GM21367 (cell line): ENCODE results near the gene FBXL5.
A peak's percentile ranks its signal among the peaks of the same experiment; 100 is the strongest.

Source experiments
- ATAC-seq: cut with Tn5 transposase; IDR thresholded peaks from one replicate; pipeline ENCODE4 v1.9.1; 2021; ENCODE audit not compliant: unreplicated experiment

Gene FBXL5

DNA sequence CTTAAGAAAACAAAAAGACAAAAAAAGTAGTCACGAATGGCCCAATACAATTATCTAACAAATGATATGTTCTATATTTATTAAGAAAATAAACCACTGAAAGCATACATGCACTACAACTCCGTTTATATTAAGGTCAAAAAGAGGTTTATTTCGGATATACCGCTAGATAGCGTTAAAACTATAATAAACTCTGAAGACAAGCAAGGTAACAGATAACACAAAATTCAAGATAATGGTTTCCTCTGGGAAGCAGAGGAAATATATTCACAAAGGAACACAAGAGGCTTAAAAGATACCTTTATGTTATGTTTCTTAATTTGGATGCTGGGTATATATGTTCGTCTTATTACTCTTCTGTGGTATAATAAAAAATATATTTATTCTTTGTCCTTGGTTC, 21.7 kb upstream of the FBXL5 start:
- ATAC-seq: no peak

DNA sequence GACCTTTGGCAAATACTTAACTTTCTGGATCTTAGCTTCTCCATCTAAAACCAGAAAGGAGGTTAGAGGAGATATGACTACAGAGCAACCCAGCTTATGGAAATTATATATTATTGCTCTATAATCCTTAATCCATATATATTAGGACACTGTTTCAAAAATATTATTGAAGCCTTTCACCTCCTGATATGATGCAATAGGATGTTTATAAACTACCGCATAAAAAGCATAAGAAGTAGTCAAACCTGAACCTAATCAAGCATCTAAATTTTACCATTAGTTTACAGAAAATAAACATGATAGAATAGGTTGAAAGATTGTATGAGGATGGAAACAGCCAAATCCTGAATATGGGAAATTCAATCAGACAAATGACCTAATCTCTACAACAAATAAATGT, 20.9 kb upstream of the FBXL5 start:
- ATAC-seq: no peak

DNA sequence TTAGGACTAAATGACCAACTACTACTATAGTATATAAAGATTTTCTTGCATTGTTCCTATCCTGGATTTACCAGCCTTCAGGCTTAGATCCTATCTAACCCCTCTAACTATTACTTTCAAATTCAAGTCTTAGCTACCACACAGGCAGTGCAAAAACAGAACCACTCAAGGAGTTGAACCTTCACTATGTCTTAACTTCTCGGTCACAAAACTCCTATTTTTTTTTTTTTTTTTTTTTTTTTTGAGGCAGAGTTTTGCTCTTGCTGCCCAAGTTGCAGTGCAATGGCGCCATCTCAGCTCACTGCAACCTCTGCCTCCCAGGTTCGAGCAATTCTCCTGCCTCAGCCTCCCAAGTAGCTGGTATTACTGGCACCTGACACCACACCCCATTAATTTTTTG, 20.2 kb upstream of the FBXL5 start:
- no peak for ATAC-seq

DNA sequence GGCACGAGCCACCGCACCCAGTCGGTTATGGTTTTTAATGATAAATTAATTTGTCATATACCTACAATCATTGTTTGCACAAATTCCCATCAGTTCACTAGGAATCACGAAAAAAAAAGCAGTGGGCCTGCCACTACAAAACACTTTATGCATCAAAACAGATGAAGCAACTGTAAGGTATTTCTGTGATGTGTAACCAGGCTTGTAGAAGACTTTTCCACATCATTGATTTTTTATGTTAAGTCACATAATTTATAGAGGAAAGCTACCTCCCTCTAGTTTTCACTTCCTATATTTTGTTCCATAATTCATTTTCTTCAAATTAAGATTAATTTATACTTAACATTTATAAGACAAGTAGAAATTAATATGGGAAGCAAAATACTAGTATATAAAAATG, 19.8 kb upstream of the FBXL5 start:
- ATAC-seq: no peak

DNA sequence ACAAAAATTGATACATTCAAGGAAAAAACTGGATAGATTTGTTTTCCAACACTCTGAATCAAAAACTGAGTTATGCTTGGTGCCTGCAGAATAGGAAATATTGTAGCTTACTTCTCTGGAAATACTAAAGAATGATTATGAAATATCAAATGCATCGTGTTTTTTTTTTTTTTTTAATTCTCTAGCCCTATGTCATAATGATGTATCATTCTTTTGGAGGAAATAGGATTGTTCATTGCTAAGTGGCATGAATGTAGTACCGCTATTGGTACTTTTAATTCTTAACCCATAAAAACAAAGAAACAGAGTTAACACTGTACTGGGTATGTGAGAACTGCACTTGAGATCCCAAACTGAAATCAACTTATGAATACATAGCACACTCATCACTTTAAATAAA, 18.9 kb upstream of the FBXL5 start:
- ATAC-seq: no peak

DNA sequence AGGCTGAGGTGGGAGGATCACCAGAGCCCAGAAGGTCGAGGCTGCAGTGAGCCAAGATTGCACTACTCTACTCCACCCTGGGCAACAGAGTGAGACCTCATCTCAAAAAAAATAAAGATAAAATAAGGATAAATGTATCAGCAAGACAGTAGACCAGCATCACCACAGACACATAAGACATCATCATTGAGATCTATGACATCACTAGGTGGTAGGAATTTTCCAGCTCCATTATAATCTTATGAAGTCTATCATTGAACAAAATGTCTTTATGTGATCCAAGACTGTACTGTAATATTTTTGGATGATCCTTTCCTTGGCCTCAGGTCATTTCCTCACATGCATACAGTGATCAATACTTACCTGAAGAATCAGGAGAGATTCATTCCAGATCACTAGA, 18.2 kb upstream of the FBXL5 start:
- ATAC-seq: no peak

DNA sequence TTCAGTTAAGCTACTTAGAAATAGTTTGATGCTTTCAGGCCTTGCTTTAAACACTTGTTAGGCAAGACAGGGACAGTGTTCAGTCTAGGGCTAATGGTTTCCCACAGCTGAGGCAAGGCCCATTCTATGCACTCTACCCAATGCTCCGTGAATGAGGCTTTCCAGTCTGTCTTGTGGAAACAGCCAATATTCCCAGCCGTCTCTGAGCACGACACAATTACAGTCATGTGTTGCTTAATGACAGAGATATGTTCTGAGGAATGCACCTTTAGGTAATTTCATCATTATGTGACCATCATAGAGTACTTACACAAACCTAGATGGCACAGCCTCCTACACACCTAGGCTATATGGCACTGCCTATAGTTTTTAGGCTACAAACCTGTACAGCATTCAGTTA, 16.9 kb upstream of the FBXL5 start:
- ATAC-seq: no peak

DNA sequence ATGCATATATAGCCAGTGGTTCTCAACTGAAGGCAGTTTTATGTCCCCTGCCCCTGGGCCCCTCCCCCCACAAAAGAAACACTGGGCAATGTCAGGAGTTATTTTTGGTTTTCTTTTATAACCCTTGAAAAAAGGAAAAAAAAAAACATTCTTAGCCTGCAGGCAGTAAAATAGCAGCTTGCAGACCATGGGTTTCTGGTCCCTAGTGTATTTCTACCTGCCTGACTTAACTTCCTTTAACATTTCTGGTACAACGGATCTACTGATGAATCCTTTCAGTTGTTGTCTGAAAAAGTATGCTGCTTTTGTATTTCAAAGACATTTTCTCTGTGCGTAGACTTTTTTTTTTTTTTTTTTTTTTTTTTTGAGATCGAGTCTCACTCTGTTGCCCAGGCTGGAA, 15.4 kb upstream of the FBXL5 start:
- ATAC-seq: no peak

DNA sequence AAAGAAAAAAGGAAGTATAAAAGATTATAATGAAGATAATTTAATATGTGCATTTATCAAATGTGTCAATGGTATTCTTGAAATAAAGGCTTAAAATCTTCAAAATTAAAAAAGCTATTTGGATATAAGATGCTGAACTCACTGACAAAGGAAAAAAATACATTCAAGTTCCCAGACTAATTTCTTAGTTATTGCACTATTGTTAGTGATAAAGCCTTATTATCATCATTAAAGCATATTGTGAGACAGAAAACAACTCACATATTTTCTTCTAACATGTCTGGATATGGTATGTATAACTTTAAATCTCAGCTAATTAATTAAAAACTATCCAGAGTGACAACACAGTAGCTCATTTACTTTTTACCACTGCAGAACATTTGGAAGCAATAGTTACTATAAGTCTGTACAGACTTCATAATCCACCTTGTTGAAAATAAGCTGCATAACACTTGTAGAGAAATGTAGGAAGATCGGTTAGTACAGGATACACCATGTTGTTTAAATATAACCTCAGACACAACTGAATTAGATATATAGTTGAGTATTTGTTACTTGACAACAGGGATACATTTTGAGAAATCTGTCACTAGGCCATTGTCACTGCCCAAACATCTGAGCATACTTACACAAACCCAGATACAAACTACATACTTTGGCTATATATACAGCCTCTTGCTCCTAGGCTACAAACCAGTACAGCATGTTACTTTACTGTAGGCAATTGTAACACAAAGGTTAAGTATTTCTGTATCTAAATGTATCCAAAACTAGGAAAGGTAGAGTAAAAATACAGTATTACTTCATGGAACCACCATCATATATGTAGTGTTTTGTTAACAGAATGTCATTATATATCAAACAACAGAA, 13.6 kb upstream of the FBXL5 start:
- no peak for ATAC-seq

DNA sequence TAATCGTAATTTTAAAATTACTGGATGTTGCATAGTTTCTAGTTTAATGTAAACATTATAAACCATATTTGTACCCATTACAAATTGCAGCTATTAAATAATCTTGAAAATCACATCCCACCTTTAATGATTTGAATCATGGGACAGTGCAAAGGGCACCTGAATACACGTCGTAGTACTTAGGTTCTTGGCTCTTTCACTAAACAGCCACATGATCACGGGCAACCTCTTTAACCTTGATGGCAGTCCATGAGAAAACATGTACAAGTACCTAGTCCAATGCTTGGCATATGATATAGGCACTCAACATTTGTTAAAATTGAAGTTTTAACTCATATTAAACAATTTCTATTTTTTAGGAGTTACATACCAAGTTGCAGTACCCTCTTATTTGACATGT, 11.8 kb upstream of the FBXL5 start:
- ATAC-seq: no peak

DNA sequence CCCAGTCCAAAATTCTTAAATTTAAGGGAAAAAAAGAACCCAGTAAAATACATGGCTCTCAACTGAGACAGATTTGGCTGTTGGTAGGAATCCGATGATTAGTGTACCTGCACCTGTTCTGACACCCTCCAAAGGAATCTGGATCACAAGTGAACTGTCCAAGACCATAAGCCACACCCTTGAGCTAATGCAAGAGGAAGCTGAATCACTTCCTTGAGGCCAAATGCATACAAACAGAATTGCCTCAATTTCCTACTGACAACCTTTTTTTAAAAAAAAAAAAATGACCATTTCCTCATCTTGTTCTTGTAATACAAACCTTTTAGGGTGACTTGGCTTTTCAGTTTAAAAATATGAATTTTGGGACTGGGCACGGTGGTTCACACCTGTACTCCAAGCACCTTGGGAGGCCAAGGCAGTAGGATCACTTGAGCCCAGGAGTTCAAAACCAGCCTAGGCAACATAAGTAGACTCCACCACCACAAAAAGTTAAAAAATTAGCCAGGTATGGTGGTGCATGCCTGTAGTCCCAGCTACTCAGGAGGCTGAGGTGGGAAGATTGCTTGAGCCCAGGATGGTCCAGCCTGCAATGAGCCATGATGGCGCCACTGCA, 10.7 kb upstream of the FBXL5 start:
- ATAC-seq: no peak

DNA sequence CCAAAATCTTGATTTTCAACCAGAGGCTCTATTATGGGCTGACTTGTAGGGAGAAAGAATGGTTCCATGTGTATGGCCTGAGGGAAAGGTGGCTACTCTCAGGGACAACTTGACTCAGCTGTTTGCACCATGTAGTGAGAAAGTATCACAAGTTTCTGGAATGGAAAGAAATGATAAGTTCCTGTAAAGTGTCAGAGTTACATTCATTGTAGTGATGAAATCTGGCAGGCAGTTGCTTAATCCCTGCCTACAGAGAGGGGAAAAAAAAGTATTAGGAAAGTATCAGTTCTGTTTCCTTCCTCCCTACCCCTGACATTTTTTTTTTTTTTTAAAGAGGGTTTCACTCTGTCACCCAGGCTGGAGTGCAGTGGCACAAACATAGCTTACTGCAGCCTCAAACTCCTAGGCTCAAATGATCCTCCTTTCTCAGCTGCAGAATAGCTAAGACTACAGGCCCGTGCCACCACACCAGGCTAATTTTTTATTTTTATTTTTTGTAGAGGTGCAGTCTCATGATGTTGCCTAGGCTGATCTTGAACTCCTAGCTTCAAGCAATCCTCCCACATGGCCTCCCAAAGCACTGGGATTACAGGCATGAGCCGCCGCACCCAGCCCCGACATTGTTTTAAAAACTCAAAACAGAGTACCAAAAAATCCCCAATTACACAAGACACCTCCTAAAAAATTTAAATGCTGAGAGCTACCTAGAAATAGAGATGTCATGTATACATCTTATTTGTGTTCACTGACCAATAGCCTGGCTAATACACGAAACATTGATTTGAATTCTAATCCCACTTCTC, 4.8 kb upstream of the FBXL5 start:
- ATAC-seq: no peak

DNA sequence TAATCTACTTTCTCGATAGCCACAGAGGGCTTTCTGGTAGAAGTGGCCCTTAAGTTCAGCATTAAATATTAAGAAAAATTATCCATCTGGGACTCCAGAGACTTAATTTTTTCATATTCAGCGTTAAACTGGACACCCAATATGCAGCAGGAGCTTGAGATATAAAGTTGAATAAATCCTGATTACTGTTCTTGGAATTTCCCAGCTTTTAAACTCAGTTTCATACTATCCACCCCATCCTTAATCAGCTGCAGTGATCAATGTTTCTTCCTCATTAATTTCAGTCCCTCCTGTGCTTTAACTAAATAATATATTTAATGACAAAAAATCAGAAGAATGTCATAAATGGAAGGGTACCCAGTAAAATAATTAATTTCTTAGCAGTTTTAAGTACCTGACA, 3.6 kb upstream of the FBXL5 start:
- no peak for ATAC-seq

DNA sequence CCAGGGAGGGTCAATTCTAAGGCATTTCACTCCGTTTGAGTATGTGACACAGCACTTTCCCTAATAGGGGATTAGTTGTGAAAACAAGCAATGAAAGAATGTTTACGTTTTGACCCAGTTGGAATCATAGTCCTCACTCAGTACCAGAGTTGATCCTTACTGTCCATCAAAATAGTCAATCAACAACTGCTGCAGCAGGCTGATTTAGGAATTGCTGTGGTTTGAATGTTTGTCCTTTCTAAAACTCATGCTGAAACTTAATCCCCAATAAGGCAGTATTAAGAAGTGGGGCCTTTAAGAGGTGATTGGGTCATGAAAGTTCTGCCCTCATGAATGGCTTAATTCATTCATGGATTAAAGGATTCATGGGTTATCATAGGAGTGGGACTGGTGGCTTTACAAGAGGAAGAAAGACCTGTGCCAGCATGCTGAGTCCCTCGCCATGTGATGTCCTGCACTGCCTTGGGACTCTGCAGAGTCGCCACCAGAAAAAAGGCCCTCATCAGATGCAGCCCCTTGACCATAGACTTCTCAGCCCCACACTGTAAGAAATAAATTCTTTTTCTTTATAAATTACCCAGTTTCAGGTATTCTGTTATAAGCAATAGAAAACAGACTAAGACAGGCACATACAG, 3.1 kb upstream of the FBXL5 start:
- ATAC-seq: no peak

DNA sequence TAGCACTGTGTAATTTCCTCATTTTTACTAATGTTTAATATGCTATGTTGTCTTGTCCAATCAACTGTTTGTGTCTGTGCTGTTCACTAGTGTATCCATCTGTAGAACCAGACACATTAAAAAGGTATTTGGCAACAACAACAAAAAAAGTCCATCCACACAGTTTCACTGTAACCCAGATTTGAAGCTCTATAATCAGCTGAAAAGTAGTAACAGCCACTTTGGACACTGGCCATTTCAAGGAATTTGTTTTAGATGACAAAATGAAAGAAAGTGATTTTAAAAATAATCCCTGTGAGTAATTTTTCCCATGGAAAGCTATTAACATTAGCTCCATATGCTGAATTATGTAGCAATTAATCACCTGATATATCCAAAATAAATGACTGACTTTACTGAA, 2.2 kb upstream of the FBXL5 start:
- no peak for ATAC-seq

DNA sequence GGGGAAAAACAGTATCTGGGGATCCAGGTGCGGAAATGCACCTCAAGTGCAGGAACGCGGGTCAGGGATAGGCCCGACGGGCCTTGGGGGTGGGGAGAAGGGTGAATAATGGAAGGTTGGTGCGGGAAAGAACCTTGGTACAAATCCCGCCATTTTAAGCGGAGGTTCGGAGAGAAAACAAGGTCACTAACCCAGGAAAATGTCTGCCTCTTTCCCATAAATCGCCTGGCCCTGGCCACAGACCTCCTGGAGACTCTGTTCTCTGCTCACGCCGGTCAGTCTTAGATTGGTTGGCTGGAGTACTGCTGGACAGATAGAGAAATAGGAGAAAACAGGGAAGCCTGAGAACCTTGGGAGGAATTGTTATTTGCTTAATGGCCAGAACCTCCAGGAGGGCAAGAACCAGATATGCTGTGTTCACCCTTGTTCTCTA, 897 bp upstream of the FBXL5 start:
- ATAC-seq: no peak

DNA sequence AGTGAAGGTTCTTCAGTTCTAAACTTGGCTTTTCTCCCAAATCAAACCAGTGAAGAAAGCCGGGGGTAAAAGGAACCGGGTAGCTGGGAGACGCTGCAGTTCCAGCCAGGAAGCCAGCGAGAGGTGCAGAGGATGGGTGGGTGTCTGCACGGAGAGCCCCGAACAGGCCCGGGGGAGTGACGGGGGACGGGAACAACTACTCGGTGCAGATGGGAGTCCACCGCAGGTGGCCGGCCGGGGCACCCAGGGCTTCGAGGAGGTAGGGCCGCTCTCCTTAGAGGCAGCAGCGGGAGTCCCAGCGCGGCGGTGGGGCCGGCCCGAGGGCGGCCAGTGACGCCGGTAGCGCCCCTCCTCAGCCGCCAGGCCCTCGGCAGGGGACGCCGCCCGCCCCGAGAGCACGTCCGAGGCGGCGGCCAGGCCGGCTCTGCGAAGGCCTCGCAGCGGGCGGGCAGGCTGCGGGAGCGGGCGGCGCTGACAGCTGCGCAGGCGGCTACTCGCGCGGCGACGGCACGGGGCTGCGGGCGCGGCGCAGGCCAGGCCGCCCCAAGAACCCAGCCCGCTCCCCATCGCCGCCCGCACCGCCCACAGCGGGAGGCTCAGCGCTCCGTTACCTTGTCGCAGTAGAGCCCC, 449 bp downstream of the FBXL5 start:
- ATAC-seq: peak; percentile 43

DNA sequence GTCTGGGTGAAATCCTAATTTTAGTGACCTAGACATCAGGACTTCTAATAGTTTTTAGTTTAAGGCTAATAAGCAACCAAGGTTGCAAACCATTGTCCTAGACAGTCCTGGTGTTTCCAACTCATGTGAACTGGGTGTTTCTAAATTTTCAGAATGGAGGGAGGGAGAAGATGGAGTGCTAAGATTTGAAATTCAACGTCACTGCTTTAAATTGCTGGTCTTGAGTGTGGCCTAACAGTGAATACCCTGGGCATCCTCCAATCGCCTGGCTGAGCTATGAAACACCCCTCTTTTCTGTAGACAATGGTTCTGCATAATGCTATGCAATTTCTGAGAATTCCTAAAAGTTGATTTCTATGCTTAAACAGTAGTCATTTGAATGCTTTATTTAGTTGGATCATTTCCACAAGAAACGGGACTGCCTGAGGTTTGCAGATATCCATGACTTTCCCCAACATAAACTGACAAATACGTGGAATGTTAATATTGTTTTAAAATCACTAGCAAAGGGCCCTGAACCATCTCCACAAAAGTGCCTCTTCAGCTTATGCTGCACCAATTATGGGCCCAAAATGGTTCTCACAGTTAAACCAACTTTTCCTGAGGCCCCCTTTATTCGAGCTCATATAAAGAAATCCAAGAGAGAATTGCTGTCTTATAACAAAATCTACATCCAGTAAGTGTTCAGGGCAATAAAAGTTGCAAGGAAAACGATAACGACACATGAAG, 1.1 kb downstream of the FBXL5 start:
- no peak for ATAC-seq

DNA sequence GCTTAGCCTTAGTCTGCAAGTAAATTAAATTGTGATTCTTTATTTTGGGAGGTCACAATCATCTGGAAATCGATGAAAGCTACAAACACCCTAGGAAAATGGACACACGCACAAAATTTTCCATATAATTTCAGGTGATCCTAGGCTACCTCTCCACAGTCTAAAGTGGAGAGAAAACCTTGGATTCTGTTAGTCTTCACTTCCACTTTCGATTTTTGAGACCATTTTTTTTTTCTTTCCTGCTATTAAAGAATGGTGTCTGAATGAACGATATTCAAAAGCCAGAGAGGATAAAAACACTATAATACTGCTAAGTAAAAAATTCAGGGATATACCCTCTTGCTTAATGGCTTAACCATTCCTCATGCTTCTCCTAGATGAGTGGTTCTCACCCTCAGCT, 1.7 kb downstream of the FBXL5 start:
- ATAC-seq: no peak

DNA sequence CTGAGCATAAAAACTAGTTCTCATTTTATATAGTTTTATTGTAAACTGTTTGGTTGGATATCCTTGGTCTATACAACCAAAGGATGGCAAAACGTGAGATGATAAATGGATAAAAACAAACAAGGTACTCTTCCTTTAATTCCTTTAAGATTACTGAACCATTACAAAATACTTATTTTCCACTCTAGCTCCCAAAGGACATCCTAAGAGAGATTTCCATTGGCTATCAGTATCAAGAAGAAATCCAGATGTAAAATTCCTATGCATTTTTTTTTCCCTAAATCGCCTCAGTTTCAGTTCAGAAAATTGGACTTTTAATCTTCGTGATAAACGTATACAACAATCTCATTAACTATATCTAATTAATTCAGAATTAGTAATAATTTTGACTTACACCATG, 2.3 kb downstream of the FBXL5 start:
- ATAC-seq: no peak
